HG02840 (cell line): ENCODE results near the gene UQCRC2.
A peak's percentile ranks its signal among the peaks of the same experiment; 100 is the strongest.
"Not testable (repeated sequence)": the region's sequence is repeated elsewhere in the genome, so short reads cannot be mapped to it uniquely, and the experiment has no call there.

Experiments used
- ATAC-seq: cut with Tn5 transposase; IDR thresholded peaks from one replicate; pipeline ENCODE4 v1.9.1; 2021; ENCODE audit warnings: mild to moderate bottlenecking, moderate library complexity, moderate number of reproducible peaks; ENCODE audit not compliant: unreplicated experiment, low FRiP score

Gene UQCRC2

GRCh38 chr16:21952793-21953540 is at the start of gene UQCRC2:
UQCRC2 (plus strand) TSS chr16:21953361; CDS start chr16:21953424, 63 bp downstream.
- peak; percentile 88 for ATAC-seq

GRCh38 chr16:21932650-21933049 is 20.5 kb upstream of the UQCRC2 start:
- not testable (repeated sequence) for ATAC-seq

GRCh38 chr16:21933316-21933715 is 19.8 kb upstream of the UQCRC2 start:
- ATAC-seq, result not testable (repeated sequence)

- not testable (repeated sequence) for ATAC-seq
Observed at GRCh38 chr16:21933790-21934189, 19.4 kb upstream of the UQCRC2 start.

GRCh38 chr16:21936216-21936615 is 16.9 kb upstream of the UQCRC2 start:
- ATAC-seq, result not testable (repeated sequence)

- no peak for ATAC-seq
Observed at GRCh38 chr16:21937336-21937829, 15.8 kb upstream of the UQCRC2 start.

GRCh38 chr16:21940570-21940969 is 12.6 kb upstream of the UQCRC2 start:
- ATAC-seq, result no peak

- ATAC-seq, result no peak
Observed at GRCh38 chr16:21943571-21943970, 9.6 kb upstream of the UQCRC2 start.

- ATAC-seq, result no peak
Observed at GRCh38 chr16:21946889-21947635, 6.1 kb upstream of the UQCRC2 start.

GRCh38 chr16:21949713-21950260 is 3.4 kb upstream of the UQCRC2 start:
- ATAC-seq, result no peak

- ATAC-seq, result no peak
Observed at GRCh38 chr16:21950782-21951521, 2.2 kb upstream of the UQCRC2 start.

GRCh38 chr16:21952040-21952792 is 945 bp upstream of the UQCRC2 start:
- peak; percentile 43 for ATAC-seq

- ATAC-seq, result no peak
Observed at GRCh38 chr16:21953541-21953902, 361 bp downstream of the UQCRC2 start.

GRCh38 chr16:21957714-21958346 is 4.7 kb downstream of the UQCRC2 start:
- no peak for ATAC-seq

- ATAC-seq, result no peak
Observed at GRCh38 chr16:21959050-21959449, 5.9 kb downstream of the UQCRC2 start.

GRCh38 chr16:21962475-21962874 is 9.3 kb downstream of the UQCRC2 start:
- no peak for ATAC-seq

GRCh38 chr16:21963887-21964286 is 10.7 kb downstream of the UQCRC2 start:
- no peak for ATAC-seq

- no peak for ATAC-seq
Observed at GRCh38 chr16:21964353-21964752, 11.2 kb downstream of the UQCRC2 start.

- no peak for ATAC-seq
Observed at GRCh38 chr16:21971856-21972255, 18.7 kb downstream of the UQCRC2 start.
